ENCODE data around the gene OR1I1.

DNA sequence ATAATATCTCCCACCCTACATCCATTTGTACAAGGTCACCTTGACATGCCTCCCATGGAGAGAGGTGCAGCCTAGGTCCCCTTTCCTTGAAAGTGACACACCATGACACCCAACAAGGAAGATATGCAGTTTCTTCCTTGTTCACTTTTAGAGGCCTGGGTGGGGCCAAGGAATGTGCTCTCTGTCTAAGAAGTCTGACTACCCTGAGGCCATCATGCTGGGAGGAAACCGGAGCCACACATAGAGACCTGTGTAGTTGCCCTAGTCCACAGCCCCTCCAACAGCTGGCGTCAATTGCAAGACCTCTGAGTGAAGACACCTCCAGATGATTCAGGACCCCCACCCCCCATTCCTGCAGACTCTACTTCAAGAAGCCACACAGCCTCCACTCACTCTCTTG, 36.2 kb downstream of the OR1I1 start:
- TF ChIP-seq, protein P1, sequence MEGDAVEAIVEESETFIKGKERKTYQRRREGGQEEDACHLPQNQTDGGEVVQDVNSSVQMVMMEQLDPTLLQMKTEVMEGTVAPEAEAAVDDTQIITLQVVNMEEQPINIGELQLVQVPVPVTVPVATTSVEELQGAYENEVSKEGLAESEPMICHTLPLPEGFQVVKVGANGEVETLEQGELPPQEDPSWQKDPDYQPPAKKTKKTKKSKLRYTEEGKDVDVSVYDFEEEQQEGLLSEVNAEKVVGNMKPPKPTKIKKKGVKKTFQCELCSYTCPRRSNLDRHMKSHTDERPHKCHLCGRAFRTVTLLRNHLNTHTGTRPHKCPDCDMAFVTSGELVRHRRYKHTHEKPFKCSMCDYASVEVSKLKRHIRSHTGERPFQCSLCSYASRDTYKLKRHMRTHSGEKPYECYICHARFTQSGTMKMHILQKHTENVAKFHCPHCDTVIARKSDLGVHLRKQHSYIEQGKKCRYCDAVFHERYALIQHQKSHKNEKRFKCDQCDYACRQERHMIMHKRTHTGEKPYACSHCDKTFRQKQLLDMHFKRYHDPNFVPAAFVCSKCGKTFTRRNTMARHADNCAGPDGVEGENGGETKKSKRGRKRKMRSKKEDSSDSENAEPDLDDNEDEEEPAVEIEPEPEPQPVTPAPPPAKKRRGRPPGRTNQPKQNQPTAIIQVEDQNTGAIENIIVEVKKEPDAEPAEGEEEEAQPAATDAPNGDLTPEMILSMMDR (IDR thresholded peaks at IDR 0.05), result no peak
- no peak for TF ChIP-seq EP300 (IDR thresholded peaks at IDR 0.05)
- no peak for TF ChIP-seq POLR2A (IDR thresholded peaks at IDR 0.05; ENCODE audit: low read depth)
